Naive thymus-derived CD4-positive, alpha-beta T cell (primary cell): ENCODE measurements around the gene CD300C. TPM values are rescaled to one million over a fixed set of nuclear protein-coding genes. Genes with fewer than 3 reads are reported as not detected.
"Not testable (repeated sequence)": the region's sequence is repeated elsewhere in the genome, so short reads cannot be mapped to it uniquely, and the experiment has no call there.

Experiments
- ATAC-seq: fragments of 150-1000 bp; cut with Tn5 transposase; 2 replicates; pipeline ENCODE4 v1.10.0; 2021; ENCODE audit warnings: mild to moderate bottlenecking, moderate library complexity
- CTCF ChIA-PET: fragments of 350-600 bp; sonication (Branson Sonifier 250); formaldehyde crosslinking; loops from one replicate; lab custom pipeline; 2021; ENCODE audit warnings: antibody characterized with exemption; lab: Charles Lee
- POLR2A ChIA-PET: fragments of 350-600 bp; sonication (Branson Sonifier 250); formaldehyde crosslinking; loops from one replicate; lab custom pipeline; 2021; ENCODE audit warnings: antibody characterized with exemption, inconsistent platforms; lab: Charles Lee
- DNase-seq, 9 donors: peaks; one replicate each; pipeline versions ENCODE4 v3.0.0 to v3.0.0-alpha.2; 2020 to 2022; ENCODE audit warnings: mixed read lengths in 1 of 9
- H3K27ac ChIP-seq: one replicate; pipeline ENCODE4 v1.7.0; 2013; ENCODE audit warnings: mild to moderate bottlenecking, low read depth, low read length, moderate library complexity
- H3K27me3 ChIP-seq, 2 donors: one replicate each; pipeline ENCODE4 v1.7.0; 2013; ENCODE audit warnings: low read length in 2 of 2, mild to moderate bottlenecking in 2 of 2, moderate library complexity in 2 of 2; ENCODE audit not compliant: control insufficient read depth in 2 of 2, insufficient read depth in 2 of 2
- H3K36me3 ChIP-seq, 3 experiments: 1 replicate in 2 of 3; 2 replicates in 1 of 3; pipeline ENCODE4 v1.7.0; 2013; ENCODE audit warnings: low read length in 3 of 3, mild to moderate bottlenecking in 3 of 3, moderate library complexity in 1 of 3; ENCODE audit not compliant: insufficient read depth in 3 of 3, control insufficient read depth in 2 of 3
- H3K4me1 ChIP-seq, 2 donors: one replicate each; pipeline ENCODE4 v1.7.0; 2013; ENCODE audit warnings: low read length in 2 of 2, mild to moderate bottlenecking in 2 of 2, moderate library complexity in 1 of 2; ENCODE audit not compliant: control insufficient read depth in 2 of 2, insufficient read depth in 2 of 2
- H3K4me3 ChIP-seq: 2 replicates; pipeline ENCODE4 v1.7.0; 2013; ENCODE audit warnings: mild to moderate bottlenecking, low read length
- H3K9me3 ChIP-seq, 3 experiments: 1 replicate in 2 of 3; 2 replicates in 1 of 3; pipeline ENCODE4 v1.7.0; 2013; ENCODE audit warnings: low read length in 3 of 3; ENCODE audit not compliant: control insufficient read depth in 2 of 3
- H3K27ac Mint-ChIP-seq, 9 donors: one replicate each; pipeline ENCODE4 v1.8.0; 2020 to 2022; ENCODE audit warnings: mixed read lengths in 9 of 9, mild to moderate bottlenecking in 8 of 9, moderate library complexity in 5 of 9, inconsistent platforms in 2 of 9
- H3K27me3 Mint-ChIP-seq, 5 donors: one replicate each; pipeline ENCODE4 v1.8.0; 2021 to 2022; ENCODE audit warnings: mixed read lengths in 5 of 5, mild to moderate bottlenecking in 1 of 5
- H3K36me3 Mint-ChIP-seq, 5 donors: one replicate each; pipeline ENCODE4 v1.8.0; 2020 to 2022; ENCODE audit warnings: mixed read lengths in 5 of 5, mild to moderate bottlenecking in 3 of 5, inconsistent platforms in 1 of 5
- H3K4me1 Mint-ChIP-seq, 7 donors: one replicate each; pipeline ENCODE4 v1.8.0; 2020 to 2022; ENCODE audit warnings: mixed read lengths in 7 of 7, mild to moderate bottlenecking in 3 of 7, inconsistent platforms in 1 of 7
- H3K4me3 Mint-ChIP-seq, 10 donors: one replicate each; pipeline ENCODE4 v1.8.0; 2020 to 2022; ENCODE audit warnings: mild to moderate bottlenecking in 10 of 10, mixed read lengths in 10 of 10, moderate library complexity in 6 of 10, inconsistent platforms in 2 of 10
- H3K9me3 Mint-ChIP-seq, 11 donors: one replicate each; pipeline ENCODE4 v1.8.0; 2020 to 2022; ENCODE audit warnings: mixed read lengths in 11 of 11, mild to moderate bottlenecking in 4 of 11, inconsistent platforms in 1 of 11, moderate library complexity in 1 of 11
- intact Hi-C, 2 donors: fragments of 100-400 bp; cut with micrococcal nuclease; formaldehyde crosslinking; loops; one replicate each; pipeline ENCODE4 v1.15.1; 2023
- polyA plus RNA-seq, 2 donors: library from polyadenylated mRNA; unstranded; fragments of 300-500 nt; fragmentation: Illumina TruSeq; gene quantifications; one replicate each; pipeline ENCODE4 v1.2.3, GENCODE V29; 2021
- total RNA-seq, 6 experiments: library from RNA in 5 of 6; stranded (reverse) in 5 of 6; gene quantifications; 1 replicate in 5 of 6; 2 replicates in 1 of 6; pipeline ENCODE4 v1.2.3 and lab custom pipeline; 2021 to 2026

The CD300C gene
- total and polyA plus RNA-seq, 7 experiments from 2014 or later: 0.22 to 20.5 (median 0.58) TPM; not detected in 2

- Histone ChIP-seq H3K4me3 (no peak overlapping the region), H3K4me1 (peaks cover 0 to 4% of the 10 kb centered on the region in 2 donors), H3K27me3 (no peaks in the 10 kb centered on the region), H3K36me3 (no peaks in the 10 kb centered on the region), H3K27ac (no peak overlapping the region), H3K9me3 (no peaks in the 10 kb centered on the region)
- ChIA-PET CTCF (no interaction called here), POLR2A (no interaction called here)
- no peak for ATAC-seq
- intact Hi-C loops: no loop called here
- Mint-ChIP-seq H3K36me3 (peaks cover 0 to 9% (median 3%) of the 10 kb centered on the region in 5 donors), H3K27me3 (peaks cover 0 to 22% (median 0%) of the 10 kb centered on the region in 5 donors), H3K27ac (no peak overlapping the region), H3K4me3 (no peak overlapping the region), H3K4me1 (peaks cover 7 to 16% (median 10%) of the 10 kb centered on the region in 7 donors), H3K9me3 (peaks cover 0 to 15% (median 3%) of the 10 kb centered on the region in 11 donors)
- DNase-seq: no peak
Measured at GRCh38 chr17:74584292-74585060, 38.6 kb upstream of the CD300C start.

DNA sequence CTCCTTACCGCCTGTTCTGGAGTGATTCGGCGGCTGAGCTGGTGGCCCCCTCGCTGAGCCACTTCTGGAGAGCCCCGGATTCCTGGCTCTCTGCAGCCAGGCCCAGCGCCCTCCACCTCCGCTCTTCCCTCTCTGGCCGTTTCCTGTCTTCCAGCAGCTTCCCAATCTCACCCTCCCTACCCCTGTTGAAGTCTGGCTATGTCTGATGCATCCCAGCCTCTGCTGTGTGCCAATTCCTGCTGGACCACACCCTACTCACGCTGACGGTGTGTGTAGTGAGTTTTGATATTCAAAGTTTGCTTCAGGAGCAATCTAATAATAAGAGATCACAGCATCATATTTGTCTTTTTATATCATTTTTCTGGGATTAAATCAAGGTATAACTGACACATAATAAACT is 36.7 kb upstream of the CD300C start:
- intact Hi-C loops: no loop called here
- Histone ChIP-seq H3K27me3 (no peaks in the 10 kb centered on the region), H3K4me1 (peaks cover 0 to 4% of the 10 kb centered on the region in 2 donors), H3K36me3 (no peaks in the 10 kb centered on the region), H3K9me3 (no peaks in the 10 kb centered on the region), H3K27ac (no peak overlapping the region), H3K4me3 (no peak overlapping the region)
- Mint-ChIP-seq H3K4me3 (no peak overlapping the region), H3K36me3 (peaks cover 0 to 15% (median 2%) of the 10 kb centered on the region in 5 donors), H3K27me3 (peaks cover 0 to 18% (median 0%) of the 10 kb centered on the region in 5 donors), H3K27ac (no peak overlapping the region), H3K9me3 (peaks cover 0 to 15% (median 3%) of the 10 kb centered on the region in 11 donors), H3K4me1 (peaks cover 10 to 21% (median 18%) of the 10 kb centered on the region in 7 donors)
- CTCF ChIA-PET: no interaction called here
- DNase-seq: no peak
- POLR2A ChIA-PET: no interaction called here
- ATAC-seq: no peak

DNA sequence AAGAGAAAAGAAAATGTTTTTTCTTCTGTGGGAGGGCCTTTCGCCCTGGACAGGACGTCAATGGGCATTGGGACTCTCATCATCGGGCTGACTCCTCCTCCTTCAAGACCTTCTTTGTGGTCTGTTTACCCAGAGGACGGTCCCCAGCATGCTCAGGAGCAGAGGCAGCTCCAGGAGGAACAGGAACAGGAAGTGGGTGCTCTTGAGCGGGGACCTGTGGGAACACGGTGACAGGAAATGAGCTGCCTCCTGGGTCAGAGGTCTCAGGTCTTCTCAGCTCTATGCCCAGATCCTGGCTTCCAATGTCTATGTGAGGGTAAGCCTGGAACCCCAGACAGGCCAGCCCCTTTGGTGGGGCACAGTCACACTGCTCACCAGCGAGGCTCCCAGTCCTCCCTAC is 34.0 kb upstream of the CD300C start:
- Mint-ChIP-seq H3K4me3 (peak overlapping the region in 3 of 10 donors; percentile 17 to 54 (median 26)), H3K36me3 (peaks cover 0 to 9% (median 2%) of the 10 kb centered on the region in 5 donors), H3K27ac (peak overlapping the region in 1 of 9 donors; percentile 71), H3K27me3 (peaks cover 5 to 9% (median 6%) of the 10 kb centered on the region in 5 donors), H3K9me3 (peaks cover 0 to 9% (median 4%) of the 10 kb centered on the region in 11 donors), H3K4me1 (peaks cover 10 to 21% (median 18%) of the 10 kb centered on the region in 7 donors)
- H3K4me3 ChIP-seq: no peak overlapping the region
- H3K27ac ChIP-seq: no peak overlapping the region
- intact Hi-C loops: no loop called here
- H3K36me3 ChIP-seq: no peaks in the 10 kb centered on the region
- H3K4me1 ChIP-seq: peaks cover 0 to 4% of the 10 kb centered on the region in 2 donors
- ChIA-PET CTCF (no interaction called here), POLR2A (no interaction called here)
- no peak for DNase-seq
- H3K27me3 ChIP-seq: no peaks in the 10 kb centered on the region
- no peak for ATAC-seq
- no peaks in the 10 kb centered on the region for H3K9me3 ChIP-seq

DNA sequence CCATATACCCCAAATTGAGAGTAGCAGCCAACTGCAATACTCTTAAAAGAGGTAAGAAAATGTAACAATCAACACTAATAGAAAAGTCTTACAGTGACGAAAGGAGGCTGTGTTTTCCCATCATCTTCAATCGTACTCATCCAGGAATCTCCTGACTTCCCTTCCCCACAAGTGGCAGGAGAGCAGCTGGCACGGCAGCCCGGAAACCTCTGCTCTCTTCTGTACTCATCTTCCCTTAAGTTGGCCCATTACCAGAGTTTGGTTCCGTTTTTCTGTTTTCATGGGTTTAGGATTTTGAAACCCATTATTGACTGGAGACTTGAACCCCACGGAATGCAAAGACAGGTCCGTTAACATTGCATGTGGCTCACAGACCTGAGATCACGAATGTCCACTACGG is 33.1 kb upstream of the CD300C start:
- Histone ChIP-seq H3K27me3 (no peaks in the 10 kb centered on the region), H3K36me3 (no peaks in the 10 kb centered on the region), H3K4me3 (no peak overlapping the region), H3K9me3 (no peaks in the 10 kb centered on the region), H3K4me1 (peaks cover 0 to 4% of the 10 kb centered on the region in 2 donors), H3K27ac (no peak overlapping the region)
- no peak for ATAC-seq
- intact Hi-C loops: no loop called here
- Mint-ChIP-seq H3K36me3 (peaks cover 0 to 6% (median 0%) of the 10 kb centered on the region in 5 donors), H3K27me3 (peaks cover 5 to 12% (median 7%) of the 10 kb centered on the region in 5 donors), H3K4me1 (peaks cover 10 to 21% (median 18%) of the 10 kb centered on the region in 7 donors), H3K27ac (peak overlapping the region in 2 of 9 donors; percentile 5 to 15), H3K4me3 (peak overlapping the region in 2 of 10 donors; percentile 2 to 54), H3K9me3 (peaks cover 0 to 4% (median 0%) of the 10 kb centered on the region in 11 donors)
- DNase-seq: no peak
- ChIA-PET CTCF (no interaction called here), POLR2A (no interaction called here)

DNA sequence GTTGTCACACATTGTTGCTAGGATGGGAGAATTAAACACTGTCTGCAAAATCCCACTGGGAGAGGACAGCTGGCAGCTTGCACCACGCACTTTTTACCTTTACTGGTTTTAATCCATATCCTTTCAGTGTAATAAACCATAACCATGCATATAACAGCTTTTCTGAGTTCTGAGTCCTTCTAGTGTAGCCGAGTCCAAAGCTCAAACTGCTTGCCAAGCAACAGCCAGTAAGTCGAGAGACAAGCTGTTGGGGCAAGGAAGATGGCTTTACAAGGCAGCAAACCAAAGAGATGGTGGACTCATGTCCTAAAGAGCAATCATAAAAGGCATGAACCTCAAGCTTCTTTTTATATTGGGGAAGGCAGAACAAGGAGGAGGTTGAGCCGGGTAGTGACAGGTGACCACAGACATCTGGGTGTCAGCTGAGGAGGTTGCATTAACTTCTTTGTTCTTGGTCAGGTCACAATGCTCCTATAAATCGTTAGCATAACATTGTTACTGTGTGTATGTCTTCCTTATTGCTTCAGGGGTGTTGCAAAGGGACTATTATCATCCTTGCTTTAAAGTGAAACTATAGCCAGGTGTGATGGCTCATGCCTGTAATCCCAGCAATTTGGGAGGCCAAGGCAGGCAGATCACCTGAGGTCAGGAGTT is 28.7 kb upstream of the CD300C start:
- peaks cover 0 to 4% (median 0%) of the 10 kb centered on the region in 11 donors for H3K9me3 Mint-ChIP-seq

DNA sequence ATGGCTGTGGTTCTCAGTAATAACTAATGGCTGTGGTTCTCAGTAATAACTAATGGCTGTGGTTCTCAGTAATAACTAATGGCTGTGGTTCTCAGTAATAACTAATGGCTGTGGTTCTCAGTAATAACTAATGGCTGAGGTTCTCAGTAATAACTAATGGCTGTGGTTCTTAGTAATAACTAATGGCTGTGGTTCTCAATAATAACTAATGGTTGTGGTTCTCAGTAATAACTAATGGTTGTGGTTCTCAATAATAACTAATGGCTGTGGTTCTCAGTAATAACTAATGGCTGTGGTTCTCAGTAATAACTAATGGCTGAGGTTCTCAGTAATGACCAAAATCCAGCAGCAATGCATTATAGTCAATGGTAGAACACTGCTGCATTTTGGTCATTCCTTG is 27.7 kb upstream of the CD300C start:
- H3K27ac Mint-ChIP-seq, H3K27me3 ChIP-seq, H3K36me3 Mint-ChIP-seq, DNase-seq, H3K4me3 ChIP-seq, H3K9me3 ChIP-seq, H3K36me3 ChIP-seq, CTCF ChIA-PET, POLR2A ChIA-PET, H3K27ac ChIP-seq, H3K9me3 Mint-ChIP-seq, ATAC-seq, H3K4me1 ChIP-seq, intact Hi-C loops, H3K4me3 Mint-ChIP-seq, H3K4me1 Mint-ChIP-seq: not testable (repeated sequence)
- H3K27me3 Mint-ChIP-seq: peaks cover 12 to 27% (median 18%) of the 10 kb centered on the region in 5 donors

More for the DNA sequence above, 28.7 kb upstream of the CD300C start:
- Histone ChIP-seq H3K4me3 (no peak overlapping the region), H3K27me3 (no peaks in the 10 kb centered on the region), H3K27ac (no peak overlapping the region), H3K36me3 (no peaks in the 10 kb centered on the region), H3K4me1 (no peaks in the 10 kb centered on the region), H3K9me3 (no peaks in the 10 kb centered on the region)
- ChIA-PET POLR2A (no interaction called here), CTCF (no interaction called here)
- ATAC-seq (no peak), DNase-seq (no peak)
- H3K36me3 Mint-ChIP-seq: peaks cover 0 to 6% (median 0%) of the 10 kb centered on the region in 5 donors
- intact Hi-C loops: no loop called here
- H3K27me3 Mint-ChIP-seq: peaks cover 7 to 18% (median 12%) of the 10 kb centered on the region in 5 donors
- H3K4me3 Mint-ChIP-seq: no peak overlapping the region
- H3K4me1 Mint-ChIP-seq: peaks cover 3 to 9% (median 6%) of the 10 kb centered on the region in 7 donors
- peak overlapping the region in 1 of 9 donors; percentile 46 for H3K27ac Mint-ChIP-seq
